Measurements from ENCODE around the gene TMED1. TPM values are rescaled to one million over a fixed set of nuclear protein-coding genes. Genes with fewer than 3 reads are reported as not detected.

The TMED1 gene
- total RNA-seq, 1 donor from 2014 or later: 27.0 TPM

DNA sequence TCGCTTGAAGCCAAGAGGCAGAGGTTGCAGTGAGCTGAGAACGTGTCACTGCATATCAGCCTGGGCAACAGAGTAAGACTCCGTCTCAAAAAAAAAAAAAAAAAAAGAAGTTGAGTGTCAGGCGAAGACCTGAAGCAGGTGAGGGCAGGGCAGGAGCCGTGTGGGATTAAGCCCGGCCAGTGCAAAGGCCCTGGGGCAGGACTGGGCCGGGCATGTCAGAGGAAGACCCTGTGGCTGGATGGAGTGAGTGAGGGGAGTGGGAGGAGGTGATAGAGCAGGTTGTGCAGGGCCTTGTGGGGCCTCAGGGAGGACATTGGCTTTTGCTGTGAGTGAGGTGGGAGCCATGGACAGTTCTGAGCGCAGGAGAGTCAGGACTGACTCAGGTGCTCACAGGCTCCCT is 47.9 kb downstream of the TMED1 start:
- Histone ChIP-seq H3K36me3 (ENCODE audit: insufficient read depth, low read length) (peaks cover 25% of the 10 kb centered on the region), H3K27ac (ENCODE audit: low read depth, low read length) (no peak overlapping the region)
- H3K27ac Mint-ChIP-seq (ENCODE audit: unreplicated experiment): peak overlapping the region; percentile 26

DNA sequence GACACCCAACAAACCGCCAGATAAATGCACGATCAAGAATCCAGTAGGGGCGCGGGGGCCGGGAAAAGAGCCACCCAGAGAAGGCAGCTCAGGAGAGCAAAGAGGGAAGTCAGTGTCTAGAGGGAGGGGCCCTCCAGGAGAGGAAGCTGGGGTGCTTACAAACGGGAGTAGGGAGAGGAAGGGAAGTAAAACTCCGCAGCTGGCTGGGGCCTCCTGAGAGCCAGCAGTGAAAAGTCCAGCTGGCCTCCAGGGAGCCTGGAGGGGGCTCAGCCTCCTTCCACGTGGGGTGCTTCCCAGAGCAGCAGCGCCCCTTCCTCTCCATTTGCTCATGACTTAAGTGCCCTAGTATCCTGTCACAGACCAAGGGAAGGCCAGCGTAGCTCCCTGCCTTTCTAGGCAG is 51.8 kb downstream of the TMED1 start:
- no peaks in the 10 kb centered on the region for H3K27me3 ChIP-seq (ENCODE audit: insufficient read depth, low read length)
- H3K79me2 ChIP-seq (ENCODE audit: insufficient read depth, low read length): no peaks in the 10 kb centered on the region
- H3K9me3 ChIP-seq (ENCODE audit: insufficient read depth, low read depth, low read length): no peaks in the 10 kb centered on the region
- H3K9ac ChIP-seq (ENCODE audit: low read length): no peak overlapping the region
- peaks cover 5% of the 10 kb centered on the region for H3K4me1 ChIP-seq (ENCODE audit: insufficient read depth, low read length)
- DNase-seq (ENCODE audit: low read depth) (no peak), FAIRE-seq (no peak)
- H3K4me3 Mint-ChIP-seq (ENCODE audit: unreplicated experiment): no peak overlapping the region
- TF ChIP-seq, protein P1, sequence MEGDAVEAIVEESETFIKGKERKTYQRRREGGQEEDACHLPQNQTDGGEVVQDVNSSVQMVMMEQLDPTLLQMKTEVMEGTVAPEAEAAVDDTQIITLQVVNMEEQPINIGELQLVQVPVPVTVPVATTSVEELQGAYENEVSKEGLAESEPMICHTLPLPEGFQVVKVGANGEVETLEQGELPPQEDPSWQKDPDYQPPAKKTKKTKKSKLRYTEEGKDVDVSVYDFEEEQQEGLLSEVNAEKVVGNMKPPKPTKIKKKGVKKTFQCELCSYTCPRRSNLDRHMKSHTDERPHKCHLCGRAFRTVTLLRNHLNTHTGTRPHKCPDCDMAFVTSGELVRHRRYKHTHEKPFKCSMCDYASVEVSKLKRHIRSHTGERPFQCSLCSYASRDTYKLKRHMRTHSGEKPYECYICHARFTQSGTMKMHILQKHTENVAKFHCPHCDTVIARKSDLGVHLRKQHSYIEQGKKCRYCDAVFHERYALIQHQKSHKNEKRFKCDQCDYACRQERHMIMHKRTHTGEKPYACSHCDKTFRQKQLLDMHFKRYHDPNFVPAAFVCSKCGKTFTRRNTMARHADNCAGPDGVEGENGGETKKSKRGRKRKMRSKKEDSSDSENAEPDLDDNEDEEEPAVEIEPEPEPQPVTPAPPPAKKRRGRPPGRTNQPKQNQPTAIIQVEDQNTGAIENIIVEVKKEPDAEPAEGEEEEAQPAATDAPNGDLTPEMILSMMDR (IDR thresholded peaks at IDR 0.05; ENCODE audit: insufficient read depth, low read depth, low read length): no peak
- TF ChIP-seq EZH2 (IDR thresholded peaks at IDR 0.05; ENCODE audit: insufficient read depth, low read length): no peak
- H2AFZ ChIP-seq (ENCODE audit: low read depth, low read length): no peak overlapping the region
- H3K4me2 ChIP-seq (ENCODE audit: low read length): no peak overlapping the region
- no peaks in the 10 kb centered on the region for H3K27me3 Mint-ChIP-seq (ENCODE audit: low read depth, unreplicated experiment)
- H3K4me1 Mint-ChIP-seq (ENCODE audit: low read depth, unreplicated experiment): no peaks in the 10 kb centered on the region
- no peak overlapping the region for H3K27ac ChIP-seq (ENCODE audit: low read depth, low read length)
- peaks cover 36% of the 10 kb centered on the region for H3K36me3 ChIP-seq (ENCODE audit: insufficient read depth, low read length)
- H3K4me3 ChIP-seq (ENCODE audit: insufficient read depth, low read depth, low read length): no peak overlapping the region
- H4K20me1 ChIP-seq (ENCODE audit: insufficient read depth, low read length): peaks cover 4% of the 10 kb centered on the region
- H3K9me3 Mint-ChIP-seq (ENCODE audit: unreplicated experiment): no peaks in the 10 kb centered on the region
- no peak overlapping the region for H3K27ac Mint-ChIP-seq (ENCODE audit: unreplicated experiment)
- peaks cover 31% of the 10 kb centered on the region for H3K36me3 Mint-ChIP-seq (ENCODE audit: low read depth, unreplicated experiment)

More for the DNA sequence above, 47.9 kb downstream of the TMED1 start:
- Mint-ChIP-seq H3K27me3 (ENCODE audit: low read depth, unreplicated experiment) (no peaks in the 10 kb centered on the region), H3K4me1 (ENCODE audit: low read depth, unreplicated experiment) (no peaks in the 10 kb centered on the region), H3K9me3 (ENCODE audit: unreplicated experiment) (no peaks in the 10 kb centered on the region), H3K4me3 (ENCODE audit: unreplicated experiment) (no peak overlapping the region), H3K36me3 (ENCODE audit: low read depth, unreplicated experiment) (peaks cover 25% of the 10 kb centered on the region)
- Histone ChIP-seq H2AFZ (ENCODE audit: low read depth, low read length) (no peak overlapping the region), H3K9me3 (ENCODE audit: insufficient read depth, low read depth, low read length) (no peaks in the 10 kb centered on the region), H3K4me1 (ENCODE audit: insufficient read depth, low read length) (no peaks in the 10 kb centered on the region), H3K27me3 (ENCODE audit: insufficient read depth, low read length) (no peaks in the 10 kb centered on the region), H4K20me1 (ENCODE audit: insufficient read depth, low read length) (peaks cover 5% of the 10 kb centered on the region), H3K4me2 (ENCODE audit: low read length) (no peak overlapping the region), H3K79me2 (ENCODE audit: insufficient read depth, low read length) (no peaks in the 10 kb centered on the region), H3K4me3 (ENCODE audit: insufficient read depth, low read depth, low read length) (no peak overlapping the region), H3K9ac (ENCODE audit: low read length) (no peak overlapping the region)
- DNase-seq (ENCODE audit: low read depth) (no peak), FAIRE-seq (no peak)
- no peak for TF ChIP-seq EZH2 (IDR thresholded peaks at IDR 0.05; ENCODE audit: insufficient read depth, low read length)
- TF ChIP-seq, protein P1 (IDR thresholded peaks at IDR 0.05; ENCODE audit: insufficient read depth, low read depth, low read length): no peak

DNA sequence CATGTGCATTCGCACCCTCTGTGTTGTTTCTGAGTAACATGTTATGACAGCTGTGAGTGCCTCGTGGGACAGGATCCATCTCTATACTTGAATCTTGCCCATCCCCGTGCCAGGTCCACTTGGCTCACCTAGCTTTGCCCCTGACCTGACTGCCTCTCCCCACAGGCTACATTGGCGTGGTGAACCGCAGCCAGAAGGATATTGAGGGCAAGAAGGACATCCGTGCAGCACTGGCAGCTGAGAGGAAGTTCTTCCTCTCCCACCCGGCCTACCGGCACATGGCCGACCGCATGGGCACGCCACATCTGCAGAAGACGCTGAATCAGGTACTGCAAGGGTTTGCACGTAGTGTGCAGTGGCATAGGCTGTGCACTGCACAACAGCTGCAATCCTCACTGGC is 53.2 kb downstream of the TMED1 start:
- FAIRE-seq (no peak), DNase-seq (ENCODE audit: low read depth) (no peak)
- Histone ChIP-seq H2AFZ (ENCODE audit: low read depth, low read length) (no peak overlapping the region), H4K20me1 (ENCODE audit: insufficient read depth, low read length) (no peaks in the 10 kb centered on the region), H3K4me1 (ENCODE audit: insufficient read depth, low read length) (peaks cover 5% of the 10 kb centered on the region), H3K27me3 (ENCODE audit: insufficient read depth, low read length) (no peaks in the 10 kb centered on the region), H3K27ac (ENCODE audit: low read depth, low read length) (no peak overlapping the region), H3K9ac (ENCODE audit: low read length) (no peak overlapping the region), H3K4me3 (ENCODE audit: insufficient read depth, low read depth, low read length) (no peak overlapping the region), H3K36me3 (ENCODE audit: insufficient read depth, low read length) (peaks cover 37% of the 10 kb centered on the region), H3K4me2 (ENCODE audit: low read length) (no peak overlapping the region), H3K9me3 (ENCODE audit: insufficient read depth, low read depth, low read length) (no peaks in the 10 kb centered on the region), H3K79me2 (ENCODE audit: insufficient read depth, low read length) (no peaks in the 10 kb centered on the region)
- H3K36me3 Mint-ChIP-seq (ENCODE audit: low read depth, unreplicated experiment): peaks cover 30% of the 10 kb centered on the region
- no peaks in the 10 kb centered on the region for H3K9me3 Mint-ChIP-seq (ENCODE audit: unreplicated experiment)
- no peak overlapping the region for H3K4me3 Mint-ChIP-seq (ENCODE audit: unreplicated experiment)
- H3K4me1 Mint-ChIP-seq (ENCODE audit: low read depth, unreplicated experiment): no peaks in the 10 kb centered on the region
- no peak overlapping the region for H3K27ac Mint-ChIP-seq (ENCODE audit: unreplicated experiment)
- no peaks in the 10 kb centered on the region for H3K27me3 Mint-ChIP-seq (ENCODE audit: low read depth, unreplicated experiment)
- no peak for TF ChIP-seq EZH2 (IDR thresholded peaks at IDR 0.05; ENCODE audit: insufficient read depth, low read length)
- TF ChIP-seq, protein P1 (IDR thresholded peaks at IDR 0.05; ENCODE audit: insufficient read depth, low read depth, low read length): no peak

Small RNA genes within 50 kb of the gene (microRNA-seq; reads per million reads assigned to microRNA genes)
- gene MIR199A1 (not detected), gene MIR6793 (0.82 reads per million)

Other genes starting within 250 kb of the TMED1 start
- gene AP1M2, start 248.9 kb downstream of the TMED1 start, total RNA-seq: 1.7 and 4.5 TPM in 2 replicates
- 91.6 and 94.5 TPM in 2 replicates for gene SLC44A2, start 210.7 kb downstream of the TMED1 start, total RNA-seq
- gene ILF3, start 181.9 kb downstream of the TMED1 start, total RNA-seq: 228 and 244 TPM in 2 replicates
- 27.3 and 27.5 TPM in 2 replicates for gene QTRT1, start 134.8 kb downstream of the TMED1 start, total RNA-seq
- gene DNM2, start 118.1 kb downstream of the TMED1 start, total RNA-seq: 129 TPM in 2 replicates
- 0.23 and 0.58 TPM in 2 replicates for gene C19orf38, start 12.2 kb upstream of the TMED1 start, total RNA-seq
- 62.6 and 62.7 TPM in 2 replicates for gene CARM1, start 35.3 kb upstream of the TMED1 start, total RNA-seq
- gene YIPF2, start 92.4 kb upstream of the TMED1 start, total RNA-seq: 69.5 and 76.7 TPM in 2 replicates
- 28.9 and 31.7 TPM in 2 replicates for gene TIMM29, start 92.6 kb upstream of the TMED1 start, total RNA-seq
- gene SMARCA4, start 124.8 kb upstream of the TMED1 start, total RNA-seq: 137 and 159 TPM in 2 replicates

Data from astrocyte (in vitro differentiated cells and primary cell).